ENCODE data around the gene FRMD3. TPM values are rescaled to one million over a fixed set of nuclear protein-coding genes. Genes with fewer than 3 reads are reported as not detected.

The FRMD3 gene
- total RNA-seq, 1 experiment from 2014 or later: 1.4 TPM

DNA sequence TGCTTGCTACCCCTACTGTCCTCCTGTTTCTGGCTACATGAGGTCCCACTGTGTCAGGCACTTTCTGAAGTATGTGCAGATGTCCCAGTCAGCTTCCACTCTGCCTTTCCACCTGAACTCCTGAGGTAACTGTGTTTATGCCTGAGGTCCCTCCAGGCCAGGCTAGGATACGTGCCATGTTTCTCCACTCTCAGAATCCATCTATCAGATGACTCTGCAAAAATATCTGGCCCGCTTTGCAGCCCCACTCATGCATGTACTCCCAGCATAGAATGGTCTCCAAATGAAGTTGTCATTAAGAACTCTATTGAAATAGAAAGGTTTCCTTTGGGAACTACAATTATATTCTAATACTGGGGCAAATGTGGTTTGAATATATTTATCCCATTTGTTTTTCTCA, 243.4 kb downstream of the FRMD3 start (continued):
- TF ChIP-seq, protein P1, sequence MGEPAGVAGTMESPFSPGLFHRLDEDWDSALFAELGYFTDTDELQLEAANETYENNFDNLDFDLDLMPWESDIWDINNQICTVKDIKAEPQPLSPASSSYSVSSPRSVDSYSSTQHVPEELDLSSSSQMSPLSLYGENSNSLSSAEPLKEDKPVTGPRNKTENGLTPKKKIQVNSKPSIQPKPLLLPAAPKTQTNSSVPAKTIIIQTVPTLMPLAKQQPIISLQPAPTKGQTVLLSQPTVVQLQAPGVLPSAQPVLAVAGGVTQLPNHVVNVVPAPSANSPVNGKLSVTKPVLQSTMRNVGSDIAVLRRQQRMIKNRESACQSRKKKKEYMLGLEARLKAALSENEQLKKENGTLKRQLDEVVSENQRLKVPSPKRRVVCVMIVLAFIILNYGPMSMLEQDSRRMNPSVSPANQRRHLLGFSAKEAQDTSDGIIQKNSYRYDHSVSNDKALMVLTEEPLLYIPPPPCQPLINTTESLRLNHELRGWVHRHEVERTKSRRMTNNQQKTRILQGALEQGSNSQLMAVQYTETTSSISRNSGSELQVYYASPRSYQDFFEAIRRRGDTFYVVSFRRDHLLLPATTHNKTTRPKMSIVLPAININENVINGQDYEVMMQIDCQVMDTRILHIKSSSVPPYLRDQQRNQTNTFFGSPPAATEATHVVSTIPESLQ (CRISPR knock-in tag; IDR thresholded peaks at IDR 0.05): no peak
- TF ChIP-seq SMAD3 (CRISPR knock-in tag; IDR thresholded peaks at IDR 0.05; ENCODE audit: borderline replicate concordance) (no peak), SMAD4 (CRISPR knock-in tag; IDR thresholded peaks at IDR 0.05) (no peak), CREM (CRISPR knock-in tag; IDR thresholded peaks at IDR 0.05) (no peak), JUN (CRISPR knock-in tag; IDR thresholded peaks at IDR 0.05) (no peak), EMX1 (CRISPR knock-in tag; IDR thresholded peaks at IDR 0.05) (no peak), FOXK1 (CRISPR knock-in tag; IDR thresholded peaks at IDR 0.05) (no peak), NFE2L1 (CRISPR knock-in tag; IDR thresholded peaks at IDR 0.05) (no peak)

- Mint-ChIP-seq H3K27ac (no peak overlapping the region), H3K9me3 (no peaks in the 10 kb centered on the region), H3K4me1 (peaks cover 10% of the 10 kb centered on the region), H3K36me3 (no peaks in the 10 kb centered on the region), H3K27me3 (ENCODE audit: low read depth) (no peaks in the 10 kb centered on the region), H3K4me3 (no peak overlapping the region)
- ChIA-PET CTCF (interaction anchor here (0.6 to 1.3 kb wide), 2 partner anchors 43 to 319 kb away, joined by 3 read pairs; no protein-coding TSS in a partner anchor), POLR2A (no interaction called here)
- no peak for TF ChIP-seq ZNF416 (CRISPR knock-in tag; IDR thresholded peaks at IDR 0.05)
- ATAC-seq (peak; percentile 36; the same call in 1 of the 2 replicates), DNase-seq (ENCODE audit: low spot score) (no peak)
Observed at GRCh38 chr9:83291196-83291595, 247.0 kb downstream of the FRMD3 start.

DNA sequence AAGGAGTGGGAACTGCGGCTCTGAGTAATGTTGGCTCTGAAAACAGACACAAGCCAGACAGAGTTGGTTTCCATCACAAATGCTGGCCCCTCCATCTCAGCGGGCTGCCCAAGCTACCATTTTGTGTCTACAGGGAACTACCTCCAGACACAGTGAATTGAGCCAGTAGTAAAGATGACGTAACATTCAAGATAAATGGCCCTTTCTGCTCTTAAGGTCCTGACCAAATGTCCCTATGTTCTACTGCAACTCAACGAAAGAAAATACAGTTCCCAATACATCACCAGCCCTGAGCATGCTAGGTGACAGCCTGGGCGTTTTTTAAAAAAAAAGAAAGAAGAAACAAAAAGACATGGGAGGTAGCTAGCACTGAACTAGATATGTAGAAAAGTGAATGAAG, 247.5 kb downstream of the FRMD3 start:
- POLR2A ChIA-PET: no interaction called here
- ATAC-seq: peak; percentile 41
- TF ChIP-seq NR2C2 (CRISPR knock-in tag; IDR thresholded peaks at IDR 0.05) (no peak), FOXJ3 (CRISPR knock-in tag; IDR thresholded peaks at IDR 0.05; ENCODE audit: borderline replicate concordance) (no peak), JUN (CRISPR knock-in tag; IDR thresholded peaks at IDR 0.05) (no peak), HMGXB4 (CRISPR knock-in tag; IDR thresholded peaks at IDR 0.05) (no peak), ELF4 (CRISPR knock-in tag; IDR thresholded peaks at IDR 0.05; ENCODE audit: low read depth) (no peak), FOXP1 (CRISPR knock-in tag; IDR thresholded peaks at IDR 0.05; ENCODE audit: borderline replicate concordance) (no peak), HMGA2 (CRISPR knock-in tag; IDR thresholded peaks at IDR 0.05) (no peak), NR1H2 (CRISPR knock-in tag; IDR thresholded peaks at IDR 0.05) (no peak), ZNF281 (CRISPR knock-in tag; IDR thresholded peaks at IDR 0.05) (no peak)
- TF ChIP-seq, protein P2, sequence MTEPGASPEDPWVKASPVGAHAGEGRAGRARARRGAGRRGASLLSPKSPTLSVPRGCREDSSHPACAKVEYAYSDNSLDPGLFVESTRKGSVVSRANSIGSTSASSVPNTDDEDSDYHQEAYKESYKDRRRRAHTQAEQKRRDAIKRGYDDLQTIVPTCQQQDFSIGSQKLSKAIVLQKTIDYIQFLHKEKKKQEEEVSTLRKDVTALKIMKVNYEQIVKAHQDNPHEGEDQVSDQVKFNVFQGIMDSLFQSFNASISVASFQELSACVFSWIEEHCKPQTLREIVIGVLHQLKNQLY (CRISPR knock-in tag; IDR thresholded peaks at IDR 0.05): no peak
- TF ChIP-seq, protein P3, sequence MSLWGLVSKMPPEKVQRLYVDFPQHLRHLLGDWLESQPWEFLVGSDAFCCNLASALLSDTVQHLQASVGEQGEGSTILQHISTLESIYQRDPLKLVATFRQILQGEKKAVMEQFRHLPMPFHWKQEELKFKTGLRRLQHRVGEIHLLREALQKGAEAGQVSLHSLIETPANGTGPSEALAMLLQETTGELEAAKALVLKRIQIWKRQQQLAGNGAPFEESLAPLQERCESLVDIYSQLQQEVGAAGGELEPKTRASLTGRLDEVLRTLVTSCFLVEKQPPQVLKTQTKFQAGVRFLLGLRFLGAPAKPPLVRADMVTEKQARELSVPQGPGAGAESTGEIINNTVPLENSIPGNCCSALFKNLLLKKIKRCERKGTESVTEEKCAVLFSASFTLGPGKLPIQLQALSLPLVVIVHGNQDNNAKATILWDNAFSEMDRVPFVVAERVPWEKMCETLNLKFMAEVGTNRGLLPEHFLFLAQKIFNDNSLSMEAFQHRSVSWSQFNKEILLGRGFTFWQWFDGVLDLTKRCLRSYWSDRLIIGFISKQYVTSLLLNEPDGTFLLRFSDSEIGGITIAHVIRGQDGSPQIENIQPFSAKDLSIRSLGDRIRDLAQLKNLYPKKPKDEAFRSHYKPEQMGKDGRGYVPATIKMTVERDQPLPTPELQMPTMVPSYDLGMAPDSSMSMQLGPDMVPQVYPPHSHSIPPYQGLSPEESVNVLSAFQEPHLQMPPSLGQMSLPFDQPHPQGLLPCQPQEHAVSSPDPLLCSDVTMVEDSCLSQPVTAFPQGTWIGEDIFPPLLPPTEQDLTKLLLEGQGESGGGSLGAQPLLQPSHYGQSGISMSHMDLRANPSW (CRISPR knock-in tag; conservative IDR thresholded peaks at IDR 0.05; ENCODE audit: low read depth): no peak
- TF ChIP-seq, protein P4, sequence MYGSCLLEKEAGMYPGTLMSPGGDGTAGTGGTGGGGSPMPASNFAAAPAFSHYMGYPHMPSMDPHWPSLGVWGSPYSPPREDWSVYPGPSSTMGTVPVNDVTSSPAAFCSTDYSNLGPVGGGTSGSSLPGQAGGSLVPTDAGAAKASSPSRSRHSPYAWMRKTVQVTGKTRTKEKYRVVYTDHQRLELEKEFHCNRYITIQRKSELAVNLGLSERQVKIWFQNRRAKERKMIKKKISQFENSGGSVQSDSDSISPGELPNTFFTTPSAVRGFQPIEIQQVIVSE (CRISPR knock-in tag; IDR thresholded peaks at IDR 0.05; ENCODE audit: borderline replicate concordance): no peak
- CTCF ChIA-PET: interaction anchor here (1.3 kb wide), 1 partner anchor 43 kb away, joined by 3 read pairs; no protein-coding TSS in a partner anchor
- no peak overlapping the region for H3K27ac Mint-ChIP-seq
- no peaks in the 10 kb centered on the region for H3K9me3 Mint-ChIP-seq
- H3K4me1 Mint-ChIP-seq: peaks cover 10% of the 10 kb centered on the region
- no peaks in the 10 kb centered on the region for H3K27me3 Mint-ChIP-seq (ENCODE audit: low read depth)
- DNase-seq (ENCODE audit: low spot score): no peak
- H3K4me3 Mint-ChIP-seq: no peak overlapping the region
- H3K36me3 Mint-ChIP-seq: no peaks in the 10 kb centered on the region

Measured in WTC11 (cell line).